ENCODE results near the gene MANBA. TPM values are rescaled to one million over a fixed set of nuclear protein-coding genes. Genes with fewer than 3 reads are reported as not detected.

The MANBA gene
- total and polyA plus RNA-seq, 2 of the 13 experiments (the other 11 are each of a cell fraction or from before 2014, with no cell fraction given) = 11.7 to 33.3 TPM

- TF ChIP-seq ZNF276 (CRISPR knock-in tag; IDR thresholded peaks at IDR 0.05; ENCODE audit: low read depth) = no peak
- TF ChIP-seq MXD3 (CRISPR knock-in tag; IDR thresholded peaks at IDR 0.05) = no peak
- peak; percentile 30; the same call in 1 of the 2 replicates for TF ChIP-seq ZNF264 (CRISPR knock-in tag; IDR thresholded peaks at IDR 0.05)
- no peak for TF ChIP-seq HNRNPK (IDR thresholded peaks at IDR 0.05; ENCODE audit: low read depth, low read length, poor library complexity, severe bottlenecking)
- TF ChIP-seq ATF7 (IDR thresholded peaks at IDR 0.05) = no peak
- no peak for TF ChIP-seq ATF7 (CRISPR knock-in tag; IDR thresholded peaks at IDR 0.05)
- TF ChIP-seq PATZ1 (CRISPR knock-in tag; IDR thresholded peaks at IDR 0.05) = peak; percentile 39; the same call in 1 of the 2 replicates
- no peak for TF ChIP-seq NR1H2 (CRISPR knock-in tag; IDR thresholded peaks at IDR 0.05; ENCODE audit: borderline replicate concordance, low read depth)
- TF ChIP-seq SUZ12 (IDR thresholded peaks at IDR 0.05; ENCODE audit: low read depth, low read length) = no peak
- TF ChIP-seq KDM1A (CRISPR knock-in tag; IDR thresholded peaks at IDR 0.05) = peak; percentile 95
- no peak for TF ChIP-seq ZNF749 (CRISPR knock-in tag; IDR thresholded peaks at IDR 0.05; ENCODE audit: borderline replicate concordance)
- TF ChIP-seq MAX (IDR thresholded peaks at IDR 0.05) = peak; percentile 39; the same call in 1 of the 2 replicates
- no peak for TF ChIP-seq ARHGAP35 (CRISPR knock-in tag; IDR thresholded peaks at IDR 0.05; ENCODE audit: borderline replicate concordance)
- TF ChIP-seq HOXA9 (CRISPR knock-in tag; IDR thresholded peaks at IDR 0.05; ENCODE audit: borderline replicate concordance) = no peak
- no peak for TF ChIP-seq ZNF180 (CRISPR knock-in tag; IDR thresholded peaks at IDR 0.05; ENCODE audit: borderline replicate concordance, low read depth)
- no peak for TF ChIP-seq CENPBD1 (CRISPR knock-in tag; IDR thresholded peaks at IDR 0.05; ENCODE audit: borderline replicate concordance, low read depth)
- TF ChIP-seq DBP (CRISPR knock-in tag; IDR thresholded peaks at IDR 0.05; ENCODE audit: not compliant biosample characterization) = no peak
- TF ChIP-seq ZBTB20 (CRISPR knock-in tag; IDR thresholded peaks at IDR 0.05; ENCODE audit: borderline replicate concordance, low read depth) = no peak
- peak; percentile 13 for TF ChIP-seq HNF4A (CRISPR knock-in tag; IDR thresholded peaks at IDR 0.05)
- TF ChIP-seq ZZZ3 (CRISPR knock-in tag; IDR thresholded peaks at IDR 0.05; ENCODE audit: borderline replicate concordance) = no peak
- no peak for TF ChIP-seq ZBTB3 (CRISPR knock-in tag; IDR thresholded peaks at IDR 0.05; ENCODE audit: borderline replicate concordance, low read depth)
- TF ChIP-seq ZSCAN5A (CRISPR knock-in tag; IDR thresholded peaks at IDR 0.05; ENCODE audit: borderline replicate concordance) = peak; percentile 48; the same call in 1 of the 2 replicates
These were observed 43.2 kb downstream of the MANBA start (continued) for GRCh38 chr4:102717448-102718092.
